Endodermal cell (in vitro differentiated cells): Measurements from ENCODE around the gene GATA2. TPM values are rescaled to one million over a fixed set of nuclear protein-coding genes. Genes with fewer than 3 reads are reported as not detected.

Source experiments
- DNase-seq: peaks from one replicate; pipeline ENCODE4 v3.0.0-alpha.2; 2017
- H3K27ac ChIP-seq: 2 replicates; pipeline ENCODE4 v1.5.1; 2013; ENCODE audit warnings: mild to moderate bottlenecking, low read depth, low read length, moderate library complexity
- H3K27me3 ChIP-seq: 2 replicates; pipeline ENCODE4 v1.6.1; 2013; ENCODE audit warnings: mild to moderate bottlenecking, low read length, moderate library complexity; ENCODE audit not compliant: insufficient read depth, control insufficient read depth, poor library complexity, severe bottlenecking
- H3K36me3 ChIP-seq: 2 replicates; pipeline ENCODE4 v1.7.0; 2013; ENCODE audit warnings: mild to moderate bottlenecking, low read length, moderate library complexity; ENCODE audit not compliant: control insufficient read depth, insufficient read depth
- H3K4me1 ChIP-seq: one replicate; pipeline ENCODE4 v1.7.0; 2013; ENCODE audit warnings: low read length; ENCODE audit not compliant: control insufficient read depth, insufficient read depth
- H3K4me3 ChIP-seq: 2 replicates; pipeline ENCODE4 v1.5.1; 2013; ENCODE audit warnings: mild to moderate bottlenecking, low read length, moderate library complexity
- H3K9ac ChIP-seq: 2 replicates; pipeline ENCODE4 v1.6.1; 2013; ENCODE audit warnings: mild to moderate bottlenecking, low read length, moderate library complexity; ENCODE audit not compliant: poor library complexity, severe bottlenecking; ENCODE audit errors: extremely low read depth
- H3K9me3 ChIP-seq: 2 replicates; pipeline ENCODE4 v1.6.1; 2013; ENCODE audit warnings: mild to moderate bottlenecking, low read length, moderate library complexity; ENCODE audit not compliant: control insufficient read depth
- H3K27ac Mint-ChIP-seq: 2 replicates; pipeline ENCODE4 v1.8.0; 2020; ENCODE audit warnings: mixed read lengths
- H3K27me3 Mint-ChIP-seq: 2 replicates; pipeline ENCODE4 v1.8.0; 2021; ENCODE audit warnings: mild to moderate bottlenecking, mixed read lengths; ENCODE audit not compliant: insufficient read depth
- H3K36me3 Mint-ChIP-seq: 2 replicates; pipeline ENCODE4 v1.8.0; 2020; ENCODE audit warnings: low read depth, mixed read lengths
- H3K4me1 Mint-ChIP-seq: 2 replicates; pipeline ENCODE4 v1.8.0; 2020; ENCODE audit warnings: mixed read lengths
- H3K4me3 Mint-ChIP-seq: 2 replicates; pipeline ENCODE4 v1.8.0; 2020; ENCODE audit warnings: mild to moderate bottlenecking, moderate library complexity, mixed read lengths
- H3K9me3 Mint-ChIP-seq: 2 replicates; pipeline ENCODE4 v1.8.0; 2020; ENCODE audit warnings: mild to moderate bottlenecking, mixed read lengths
- WGBS, 2 experiments: methylation state at CpG; one replicate each; pipeline versions ENCODE4 v1.1.5 to v1.1.7; 2013; ENCODE audit warnings: missing lambda C conversion rate in 2 of 2, mixed read lengths in 1 of 2; ENCODE audit not compliant: insufficient coverage in 1 of 2, insufficient read length in 1 of 2; 5-methylcytosine and 5-hydroxymethylcytosine counted together
- total RNA-seq, 2 donors: library from RNA; stranded (reverse); fragmentation: NEBNext Ultra II Directional in 1 of 2; extraction: Animal tissue kit (Norgen Biotek cat#: 25700) in 1 of 2; gene quantifications; 2 replicates in 1 of 2; 3 replicates in 1 of 2; pipeline ENCODE4 v1.2.1, GENCODE V29; 2021
- TF ChIP-seq, protein P1 (sequence below): fragments of 200-600 bp; sonication (generic); conservative IDR thresholded peaks from 2 replicates; pipeline ENCODE4 v1.5.0; 2021; ENCODE audit warnings: antibody characterized with exemption, mild to moderate bottlenecking

GATA2 gene
- total RNA-seq, 2 donors from 2014 or later: 1.2 to 1.6 TPM

DNA sequence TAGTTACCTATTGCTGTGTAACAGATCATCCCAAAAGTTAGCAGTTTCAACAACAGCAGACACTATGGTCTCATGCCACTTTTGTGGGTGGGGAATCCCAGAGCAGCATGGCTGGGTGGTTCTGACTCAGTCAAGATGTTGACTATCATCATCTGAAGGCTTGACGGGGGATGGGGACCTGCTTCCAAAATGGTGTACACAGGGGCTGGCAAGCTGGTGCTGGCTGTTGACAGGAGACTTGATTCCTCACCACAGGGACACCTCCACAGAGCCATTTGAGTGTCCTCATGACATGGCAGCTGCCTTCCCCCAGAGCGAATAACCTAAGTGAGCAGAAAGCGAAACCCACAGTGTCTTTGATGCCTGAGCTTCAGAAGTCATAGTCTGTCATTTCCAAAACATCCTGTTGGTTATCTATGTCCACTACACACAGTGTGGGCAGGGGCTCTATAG is 45.4 kb downstream of the GATA2 start:
- H3K4me3 ChIP-seq: no peak overlapping the region
- TF ChIP-seq, protein P1, sequence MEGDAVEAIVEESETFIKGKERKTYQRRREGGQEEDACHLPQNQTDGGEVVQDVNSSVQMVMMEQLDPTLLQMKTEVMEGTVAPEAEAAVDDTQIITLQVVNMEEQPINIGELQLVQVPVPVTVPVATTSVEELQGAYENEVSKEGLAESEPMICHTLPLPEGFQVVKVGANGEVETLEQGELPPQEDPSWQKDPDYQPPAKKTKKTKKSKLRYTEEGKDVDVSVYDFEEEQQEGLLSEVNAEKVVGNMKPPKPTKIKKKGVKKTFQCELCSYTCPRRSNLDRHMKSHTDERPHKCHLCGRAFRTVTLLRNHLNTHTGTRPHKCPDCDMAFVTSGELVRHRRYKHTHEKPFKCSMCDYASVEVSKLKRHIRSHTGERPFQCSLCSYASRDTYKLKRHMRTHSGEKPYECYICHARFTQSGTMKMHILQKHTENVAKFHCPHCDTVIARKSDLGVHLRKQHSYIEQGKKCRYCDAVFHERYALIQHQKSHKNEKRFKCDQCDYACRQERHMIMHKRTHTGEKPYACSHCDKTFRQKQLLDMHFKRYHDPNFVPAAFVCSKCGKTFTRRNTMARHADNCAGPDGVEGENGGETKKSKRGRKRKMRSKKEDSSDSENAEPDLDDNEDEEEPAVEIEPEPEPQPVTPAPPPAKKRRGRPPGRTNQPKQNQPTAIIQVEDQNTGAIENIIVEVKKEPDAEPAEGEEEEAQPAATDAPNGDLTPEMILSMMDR: no peak
- Mint-ChIP-seq H3K4me1 (peaks cover 5% of the 10 kb centered on the region), H3K27me3 (peaks cover 96% of the 10 kb centered on the region), H3K36me3 (no peaks in the 10 kb centered on the region), H3K9me3 (peaks cover 3% of the 10 kb centered on the region), H3K4me3 (no peak overlapping the region), H3K27ac (no peak overlapping the region)
- 93 to 96% methylated on average over 3 of the region's 3 CpGs for WGBS, 2 experiments
- no peaks in the 10 kb centered on the region for H3K36me3 ChIP-seq
- no peaks in the 10 kb centered on the region for H3K4me1 ChIP-seq
- H3K27ac ChIP-seq: no peak overlapping the region
- no peak overlapping the region for H3K9ac ChIP-seq
- DNase-seq: no peak
- no peaks in the 10 kb centered on the region for H3K9me3 ChIP-seq
- H3K27me3 ChIP-seq: peaks cover 96% of the 10 kb centered on the region

DNA sequence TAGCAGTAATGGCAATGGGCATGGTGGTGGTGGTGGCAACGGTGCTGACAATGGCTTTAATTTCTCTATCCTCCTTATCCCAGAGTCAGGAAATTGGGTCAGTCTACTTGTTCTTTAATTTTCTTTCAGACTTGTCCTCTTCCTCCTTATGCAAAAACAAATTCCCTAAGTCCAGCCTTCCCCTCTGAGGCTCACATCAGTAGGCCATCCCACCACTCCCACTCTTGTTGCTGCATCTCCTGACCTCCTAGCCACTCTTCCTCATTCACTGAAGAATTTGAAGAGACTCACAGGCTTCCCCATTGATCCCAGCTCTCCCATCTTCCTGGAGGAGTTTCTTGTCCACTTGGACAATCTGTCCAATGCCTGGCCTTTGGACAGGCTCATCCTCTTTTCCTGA is 46.2 kb downstream of the GATA2 start:
- no peaks in the 10 kb centered on the region for H3K9me3 ChIP-seq
- no peak overlapping the region for H3K4me3 Mint-ChIP-seq
- no peak overlapping the region for H3K9ac ChIP-seq
- 89% methylated on average over 1 of the region's 1 CpG for WGBS, 2 experiments
- no peak overlapping the region for H3K27ac ChIP-seq
- H3K4me1 Mint-ChIP-seq: peaks cover 5% of the 10 kb centered on the region
- no peaks in the 10 kb centered on the region for H3K36me3 Mint-ChIP-seq
- TF ChIP-seq, protein P1: no peak
- DNase-seq: no peak
- no peak overlapping the region for H3K4me3 ChIP-seq
- H3K9me3 Mint-ChIP-seq: peaks cover 3% of the 10 kb centered on the region
- H3K4me1 ChIP-seq: no peaks in the 10 kb centered on the region
- peaks cover 97% of the 10 kb centered on the region for H3K27me3 Mint-ChIP-seq
- H3K27ac Mint-ChIP-seq: no peak overlapping the region
- H3K27me3 ChIP-seq: peaks cover 97% of the 10 kb centered on the region
- H3K36me3 ChIP-seq: no peaks in the 10 kb centered on the region

DNA sequence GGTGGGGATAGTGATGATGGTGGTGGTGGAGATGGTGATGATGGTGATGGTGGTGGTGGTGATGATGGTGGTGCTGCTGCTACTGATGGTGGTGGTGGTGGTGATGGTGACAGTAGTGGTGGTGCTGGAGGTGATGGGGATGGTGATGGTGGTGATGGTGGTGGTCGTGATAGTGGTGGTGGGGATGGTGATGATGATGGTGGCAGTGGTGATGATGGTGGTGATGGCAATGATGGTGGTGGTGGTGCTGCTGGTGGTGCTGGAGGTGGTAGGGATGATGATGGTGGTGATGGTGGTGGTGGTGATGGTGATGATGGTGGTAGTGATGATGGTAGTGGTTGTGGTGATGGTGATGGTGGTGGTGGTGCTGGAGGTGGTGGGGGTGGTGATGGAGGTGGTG is 47.6 kb downstream of the GATA2 start:
- Mint-ChIP-seq H3K4me3 (no peak overlapping the region), H3K4me1 (peaks cover 5% of the 10 kb centered on the region), H3K27me3 (peaks cover 97% of the 10 kb centered on the region), H3K36me3 (no peaks in the 10 kb centered on the region), H3K27ac (no peak overlapping the region), H3K9me3 (peaks cover 3% of the 10 kb centered on the region)
- H3K27me3 ChIP-seq: peaks cover 97% of the 10 kb centered on the region
- H3K4me3 ChIP-seq: no peak overlapping the region
- no peak overlapping the region for H3K9ac ChIP-seq
- no peak for DNase-seq
- WGBS, 2 experiments: 100% methylated on average over 1 of the region's 1 CpG
- H3K27ac ChIP-seq: no peak overlapping the region
- H3K36me3 ChIP-seq: no peaks in the 10 kb centered on the region
- no peaks in the 10 kb centered on the region for H3K4me1 ChIP-seq
- TF ChIP-seq, protein P1: no peak
- H3K9me3 ChIP-seq: no peaks in the 10 kb centered on the region
